SK-N-MC (cell line): ENCODE data around the gene RPL7L1.

Experiments used
- EZH2 ChIP-seq: fragments of 200-600 bp; sonication (generic); IDR thresholded peaks from one replicate; pipeline ENCODE4 v1.6.1; 2017; ENCODE audit warnings: antibody characterized with exemption
- FOXP2 ChIP-seq: optimal IDR thresholded peaks from 2 replicates; pipeline ENCODE3; 2011; ENCODE audit warnings: mild to moderate bottlenecking, moderate library complexity; ENCODE audit not compliant: insufficient read depth; ENCODE audit errors: extremely low read length, control extremely low read depth
- POLR2AphosphoS5 ChIP-seq: IDR thresholded peaks from 2 replicates; pipeline ENCODE4 v1.6.1; 2012; ENCODE audit warnings: mild to moderate bottlenecking, low read depth, low read length, borderline replicate concordance

GRCh38 chr6:42935322-42935721 is 55.9 kb downstream of the RPL7L1 start:
- TF ChIP-seq EZH2 (no peak), POLR2AphosphoS5 (no peak), FOXP2 (no peak)
